ENCODE data around the gene SETD9.

Gene SETD9

DNA sequence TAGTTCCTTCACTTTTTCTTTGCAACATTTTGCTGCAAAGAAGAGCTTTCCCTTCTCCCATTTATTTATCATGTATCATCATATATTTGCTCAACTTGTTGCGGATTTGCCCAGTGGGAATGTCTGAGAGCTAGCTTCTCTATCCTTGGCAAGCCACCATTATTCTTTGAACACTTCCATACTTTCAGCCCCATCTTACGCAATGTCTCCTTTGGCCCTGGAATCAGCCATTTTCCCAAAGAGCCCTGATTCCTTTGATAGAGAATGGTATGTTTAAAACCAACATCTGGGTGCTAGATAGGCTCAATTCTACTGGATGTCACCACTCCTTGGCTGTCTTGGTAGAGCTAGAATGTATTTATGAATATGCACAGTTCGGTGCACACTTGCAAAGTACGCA, 12.6 kb upstream of the SETD9 start:
- no peak for ATAC-seq
- no peak for TF ChIP-seq ZFP30 (CRISPR knock-in tag; IDR thresholded peaks at IDR 0.05)
- TF ChIP-seq PPARA (CRISPR knock-in tag; IDR thresholded peaks at IDR 0.05; ENCODE audit: borderline replicate concordance): no peak
- no peak for TF ChIP-seq TOX (CRISPR knock-in tag; IDR thresholded peaks at IDR 0.05; ENCODE audit: borderline replicate concordance)
- no peak for TF ChIP-seq CSRNP3 (CRISPR knock-in tag; IDR thresholded peaks at IDR 0.05)
- no peak for TF ChIP-seq ZNF565 (CRISPR knock-in tag; conservative IDR thresholded peaks at IDR 0.05; ENCODE audit: low read depth)
- no peak for TF ChIP-seq OSR1 (CRISPR knock-in tag; IDR thresholded peaks at IDR 0.05)
- no peak for TF ChIP-seq SNAI2 (CRISPR knock-in tag; IDR thresholded peaks at IDR 0.05)
- TF ChIP-seq TSHZ2 (CRISPR knock-in tag; IDR thresholded peaks at IDR 0.05): no peak
- no peak for TF ChIP-seq ZNF70 (CRISPR knock-in tag; IDR thresholded peaks at IDR 0.05)
- no peak for TF ChIP-seq ZNF8 (CRISPR knock-in tag; IDR thresholded peaks at IDR 0.05)
- no peak for TF ChIP-seq ARNTL (CRISPR knock-in tag; IDR thresholded peaks at IDR 0.05; ENCODE audit: borderline replicate concordance, low read depth)
- TF ChIP-seq ESRRG (CRISPR knock-in tag; IDR thresholded peaks at IDR 0.05): no peak
- TF ChIP-seq ISL1 (CRISPR knock-in tag; IDR thresholded peaks at IDR 0.05): no peak
- no peak for TF ChIP-seq ZC3H10 (CRISPR knock-in tag; IDR thresholded peaks at IDR 0.05)
- no peak for TF ChIP-seq POU6F1 (CRISPR knock-in tag; IDR thresholded peaks at IDR 0.05; ENCODE audit: borderline replicate concordance, low read depth)
- TF ChIP-seq GLIS3 (CRISPR knock-in tag; IDR thresholded peaks at IDR 0.05): no peak
- no peak for TF ChIP-seq RARB (CRISPR knock-in tag; IDR thresholded peaks at IDR 0.05)
- no peak for TF ChIP-seq BACH2 (CRISPR knock-in tag; IDR thresholded peaks at IDR 0.05; ENCODE audit: borderline replicate concordance)
- TF ChIP-seq ZFP3 (CRISPR knock-in tag; IDR thresholded peaks at IDR 0.05): no peak

- TF ChIP-seq ZFP3 (CRISPR knock-in tag; IDR thresholded peaks at IDR 0.05) (no peak), CSRNP3 (CRISPR knock-in tag; IDR thresholded peaks at IDR 0.05) (0 out of 2 replicates have a peak, but pooled peaks have one; percentile 14)
- no peak for ATAC-seq
Measured at GRCh38 chr5:56898213-56898612, 11.2 kb upstream of the SETD9 start.

GRCh38 chr5:56900395-56900794, 9.0 kb upstream of the SETD9 start:
- peak; percentile 56 for ATAC-seq

More at GRCh38 chr5:56900395-56900794, 9.0 kb upstream of the SETD9 start:
- TF ChIP-seq, protein P1, sequence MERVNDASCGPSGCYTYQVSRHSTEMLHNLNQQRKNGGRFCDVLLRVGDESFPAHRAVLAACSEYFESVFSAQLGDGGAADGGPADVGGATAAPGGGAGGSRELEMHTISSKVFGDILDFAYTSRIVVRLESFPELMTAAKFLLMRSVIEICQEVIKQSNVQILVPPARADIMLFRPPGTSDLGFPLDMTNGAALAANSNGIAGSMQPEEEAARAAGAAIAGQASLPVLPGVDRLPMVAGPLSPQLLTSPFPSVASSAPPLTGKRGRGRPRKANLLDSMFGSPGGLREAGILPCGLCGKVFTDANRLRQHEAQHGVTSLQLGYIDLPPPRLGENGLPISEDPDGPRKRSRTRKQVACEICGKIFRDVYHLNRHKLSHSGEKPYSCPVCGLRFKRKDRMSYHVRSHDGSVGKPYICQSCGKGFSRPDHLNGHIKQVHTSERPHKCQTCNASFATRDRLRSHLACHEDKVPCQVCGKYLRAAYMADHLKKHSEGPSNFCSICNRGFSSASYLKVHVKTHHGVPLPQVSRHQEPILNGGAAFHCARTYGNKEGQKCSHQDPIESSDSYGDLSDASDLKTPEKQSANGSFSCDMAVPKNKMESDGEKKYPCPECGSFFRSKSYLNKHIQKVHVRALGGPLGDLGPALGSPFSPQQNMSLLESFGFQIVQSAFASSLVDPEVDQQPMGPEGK (CRISPR knock-in tag; IDR thresholded peaks at IDR 0.05; ENCODE audit: borderline replicate concordance): no peak
- TF ChIP-seq ZFP30 (CRISPR knock-in tag; IDR thresholded peaks at IDR 0.05): no peak
- TF ChIP-seq CSDC2 (CRISPR knock-in tag; IDR thresholded peaks at IDR 0.05): no peak
- TF ChIP-seq TOX (CRISPR knock-in tag; IDR thresholded peaks at IDR 0.05; ENCODE audit: borderline replicate concordance): no peak
- no peak for TF ChIP-seq ISL1 (CRISPR knock-in tag; IDR thresholded peaks at IDR 0.05)
- TF ChIP-seq CSRNP3 (CRISPR knock-in tag; IDR thresholded peaks at IDR 0.05): no peak
- TF ChIP-seq ZFP3 (CRISPR knock-in tag; IDR thresholded peaks at IDR 0.05): no peak
- no peak for TF ChIP-seq OSR1 (CRISPR knock-in tag; IDR thresholded peaks at IDR 0.05)
- TF ChIP-seq ZNF70 (CRISPR knock-in tag; IDR thresholded peaks at IDR 0.05): no peak
